ENCODE data around the gene URAD.
"Not testable (repeated sequence)": the region's sequence is repeated elsewhere in the genome, so short reads cannot be mapped to it uniquely, and the experiment has no call there.

URAD gene

DNA sequence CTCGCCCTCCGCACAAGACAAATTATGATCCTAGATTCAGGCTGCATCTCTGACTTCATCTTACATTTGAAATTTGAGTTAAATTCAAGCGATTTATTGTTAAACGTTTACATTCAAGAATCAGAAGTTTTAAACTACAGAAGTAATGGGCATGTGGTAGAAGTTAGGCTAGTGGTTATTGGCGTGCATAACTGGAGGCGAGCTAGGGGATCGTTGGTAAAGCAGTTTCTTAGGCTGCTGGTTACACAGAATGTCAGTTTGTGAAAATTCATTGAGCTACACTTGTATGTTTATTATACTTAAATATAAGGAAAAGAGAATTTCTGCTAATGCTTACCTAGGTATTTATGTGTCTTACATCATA is 18.6 kb downstream of the URAD start:
- FAIRE-seq, result no peak

DNA sequence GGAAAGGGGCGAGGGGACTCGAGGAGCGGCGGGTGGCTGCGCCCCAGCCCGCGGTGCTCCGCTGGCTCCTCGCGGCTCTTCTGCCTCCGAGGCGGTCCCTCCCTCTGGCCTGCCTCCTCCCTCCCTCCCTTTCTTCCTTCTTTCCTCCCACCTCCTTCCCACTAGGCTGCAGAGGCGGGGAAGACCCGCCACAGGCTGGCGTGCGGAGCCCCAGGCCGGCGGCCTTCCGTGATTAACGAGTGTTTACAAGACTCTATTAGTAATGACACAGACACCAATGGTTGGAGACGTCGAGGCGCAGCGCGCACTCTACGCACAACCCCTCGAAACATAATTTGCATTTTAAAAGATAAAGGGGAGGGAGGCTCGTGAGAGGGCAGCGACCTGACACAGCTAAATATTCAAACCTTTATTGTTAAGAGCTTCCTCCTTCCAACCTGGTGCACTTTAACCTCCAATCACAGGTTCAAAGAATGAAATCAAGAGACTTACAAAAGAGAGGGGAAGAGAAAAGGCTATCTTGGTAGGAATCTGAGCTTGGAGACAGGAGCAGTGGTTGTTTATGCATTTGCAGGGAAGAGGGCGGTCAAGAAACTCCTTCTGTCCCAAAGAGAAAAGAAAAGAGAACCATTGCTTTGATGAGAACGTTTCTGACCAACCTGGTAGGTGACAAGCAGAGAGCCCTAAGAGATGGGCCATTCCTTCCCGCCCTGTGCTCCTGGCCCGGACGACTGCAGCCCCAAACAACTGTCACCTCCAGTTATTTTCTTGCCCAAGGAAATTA is 19.2 kb downstream of the URAD start, which contains the start of gene CDX2:
Gene CDX2 (minus strand): TSS at position 234 of the 784 bp plus-strand sequence. CDS start 309 bp downstream, outside the sequence.
- FAIRE-seq, result no peak

- no peak for FAIRE-seq
Observed at GRCh38 chr13:27968316-27969081, 20.0 kb downstream of the URAD start.

DNA sequence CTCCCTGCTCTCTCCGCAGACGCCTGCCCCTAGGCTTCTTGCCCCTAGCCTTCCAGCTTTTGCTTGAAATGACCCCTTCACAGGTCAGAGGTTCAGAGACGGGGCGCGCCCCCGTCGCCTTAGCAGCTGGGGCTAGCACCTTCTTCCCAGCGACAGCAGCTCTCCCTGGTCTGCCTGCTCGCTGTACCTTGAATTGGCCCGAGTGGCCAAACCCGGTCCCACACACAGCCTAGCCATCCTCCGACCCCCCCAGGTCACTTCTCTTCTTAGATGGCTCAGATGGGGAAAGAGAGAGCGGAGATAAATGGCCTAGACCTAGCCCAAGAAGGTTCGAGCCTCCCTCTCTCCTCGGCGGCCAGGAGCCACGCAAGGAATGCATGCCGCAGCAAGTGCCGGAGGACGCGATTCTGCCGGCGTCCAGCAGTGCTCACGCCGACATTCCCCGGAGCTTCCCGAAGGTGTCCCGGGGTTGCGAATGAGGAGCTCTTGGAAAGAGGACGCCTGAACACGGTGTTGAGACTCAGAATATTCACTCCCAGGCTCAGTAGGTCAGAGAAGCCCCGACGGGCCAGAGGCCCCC is 20.7 kb downstream of the URAD start:
- FAIRE-seq, result no peak

DNA sequence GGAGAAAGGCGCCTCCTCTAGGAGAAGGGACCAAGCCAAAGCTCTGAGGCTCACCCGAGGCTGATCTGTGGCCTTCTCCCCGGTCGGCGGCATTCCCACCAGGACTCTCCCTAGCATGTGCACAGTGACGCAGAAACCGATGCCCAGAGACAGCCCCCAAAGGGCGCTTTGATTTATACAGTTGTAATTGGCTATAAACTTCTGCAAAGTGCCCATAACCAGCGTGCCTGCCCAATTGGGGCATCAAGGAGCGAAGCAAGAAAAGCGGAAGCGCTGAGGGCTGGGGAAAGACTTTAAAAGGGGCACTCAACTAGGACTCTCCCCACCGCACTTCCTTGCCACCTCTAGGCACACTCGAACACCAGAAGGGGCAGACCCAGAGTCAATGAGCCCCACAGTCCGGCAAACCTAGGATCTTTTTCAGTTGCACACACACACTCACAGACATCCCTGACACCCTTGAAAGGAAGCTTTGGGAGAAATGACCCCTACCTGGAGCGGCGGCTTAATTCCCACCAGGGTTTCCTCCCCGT is 21.2 kb downstream of the URAD start:
- FAIRE-seq, result no peak

- no peak for FAIRE-seq
Observed at GRCh38 chr13:27966641-27967202, 21.8 kb downstream of the URAD start.

DNA sequence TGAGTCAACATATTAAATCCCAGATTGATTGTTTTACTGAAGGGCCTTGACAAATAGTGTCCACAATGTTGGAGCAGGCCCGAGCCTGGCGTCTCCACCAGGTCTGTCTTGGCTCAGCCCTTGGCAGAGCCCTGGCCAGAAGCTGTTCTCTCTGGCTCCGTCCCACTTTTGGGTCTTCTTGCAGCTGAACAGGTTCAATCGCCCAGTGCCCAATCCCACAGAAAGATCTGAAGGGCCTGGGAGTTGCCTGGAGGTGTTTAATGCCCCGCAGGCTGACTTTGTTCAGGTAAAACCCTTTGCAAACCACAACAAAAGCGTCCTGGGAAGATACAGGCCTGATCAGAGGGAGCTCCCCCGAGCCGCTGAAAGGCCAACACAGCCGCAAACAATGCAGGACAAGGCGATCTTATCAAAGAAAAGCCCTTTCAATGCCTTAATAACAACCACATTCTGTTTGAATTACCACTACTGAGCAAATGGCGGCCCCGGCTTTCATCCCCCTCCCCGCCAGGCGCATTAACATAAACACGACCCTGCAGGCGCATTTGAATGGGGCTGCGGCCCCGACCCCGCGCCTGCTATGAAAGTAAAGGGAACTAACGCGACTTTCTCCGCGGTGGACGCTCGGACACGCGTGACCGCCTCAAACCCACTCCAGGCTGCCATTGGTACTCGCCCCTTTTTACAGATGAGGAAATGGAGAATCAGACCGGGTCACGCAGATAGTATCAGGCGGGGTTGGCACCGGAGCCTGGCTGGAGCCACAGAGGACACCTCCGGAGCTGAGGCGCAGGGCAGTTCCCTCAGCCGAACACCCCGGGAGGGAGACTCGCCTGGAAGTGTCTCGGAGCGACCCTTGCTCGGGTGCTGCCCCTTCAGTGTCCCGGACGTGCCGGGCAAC is 22.5 kb downstream of the URAD start:
- FAIRE-seq, result no peak

DNA sequence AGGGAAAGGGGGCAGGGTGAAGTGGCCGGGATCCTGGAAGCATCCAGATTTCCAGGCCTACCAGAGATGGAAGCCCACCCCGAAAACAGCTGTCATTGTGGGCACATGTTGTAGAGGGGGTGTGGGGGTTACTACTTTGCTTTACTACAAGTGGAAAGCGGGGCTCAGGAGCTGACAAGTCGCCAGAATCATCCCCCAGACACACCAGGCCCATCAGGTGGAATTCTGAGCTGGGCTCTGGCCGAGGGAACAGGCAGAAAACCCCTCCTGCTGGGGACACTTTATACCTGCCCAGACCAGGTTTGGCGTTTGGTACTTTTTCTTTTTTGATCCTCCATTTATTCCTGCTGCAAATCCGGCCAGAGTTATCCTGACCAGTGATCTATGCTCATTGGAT is 23.2 kb downstream of the URAD start:
- FAIRE-seq, result no peak

DNA sequence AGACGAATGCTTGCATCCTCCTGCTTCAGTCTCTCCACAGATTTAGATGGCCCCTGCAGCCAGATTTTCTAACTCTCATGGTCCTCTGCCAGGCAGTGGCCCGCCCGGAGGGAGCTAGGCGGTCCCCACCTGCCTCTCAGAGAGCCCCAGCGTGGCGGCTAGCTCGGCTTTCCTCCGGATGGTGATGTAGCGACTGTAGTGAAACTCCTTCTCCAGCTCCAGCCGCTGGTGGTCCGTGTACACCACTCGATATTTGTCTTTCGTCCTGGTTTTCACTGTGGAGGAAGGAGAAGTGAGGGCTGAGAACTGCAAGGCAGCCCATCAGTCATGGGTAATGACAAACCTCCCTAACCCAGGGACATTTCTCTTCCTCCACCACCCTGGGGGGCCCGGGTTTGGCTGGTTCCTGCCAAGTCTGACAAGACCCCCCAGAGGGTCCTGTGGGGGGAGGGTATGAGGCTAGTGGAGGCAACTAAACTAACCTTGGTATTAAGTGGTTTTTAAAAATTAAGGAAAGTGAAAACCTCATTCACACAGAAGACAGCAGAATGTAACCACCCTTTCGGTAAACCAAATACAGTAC is 23.7 kb downstream of the URAD start:
- no peak for FAIRE-seq

GRCh38 chr13:27964206-27964605 is 24.3 kb downstream of the URAD start:
- FAIRE-seq, result not testable (repeated sequence)

GRCh38 chr13:27963491-27963890 is 25.0 kb downstream of the URAD start:
- no peak for FAIRE-seq

DNA sequence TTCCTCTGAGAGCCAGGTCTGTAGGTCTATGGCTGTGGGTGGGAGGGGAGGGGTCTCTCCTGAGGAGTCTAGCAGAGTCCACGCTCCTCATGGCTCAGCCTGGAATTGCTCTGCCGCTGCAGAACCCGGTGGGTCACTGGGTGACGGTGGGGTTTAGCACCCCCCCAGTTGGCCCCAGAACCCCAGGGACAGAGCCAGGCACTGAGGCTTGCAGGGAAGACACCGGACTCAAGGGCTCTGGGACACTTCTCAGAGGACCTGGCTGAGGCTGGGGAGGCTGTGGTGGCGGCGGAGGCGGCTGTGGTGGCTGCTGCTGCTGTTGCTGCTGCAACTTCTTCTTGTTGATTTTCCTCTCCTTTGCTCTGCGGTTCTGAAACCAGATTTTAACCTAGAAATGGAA is 25.5 kb downstream of the URAD start:
- FAIRE-seq, result no peak

- no peak for FAIRE-seq
Observed at GRCh38 chr13:27962128-27962841, 26.2 kb downstream of the URAD start.

- no peak for FAIRE-seq
Observed at GRCh38 chr13:27961227-27962085, 27.0 kb downstream of the URAD start.

DNA sequence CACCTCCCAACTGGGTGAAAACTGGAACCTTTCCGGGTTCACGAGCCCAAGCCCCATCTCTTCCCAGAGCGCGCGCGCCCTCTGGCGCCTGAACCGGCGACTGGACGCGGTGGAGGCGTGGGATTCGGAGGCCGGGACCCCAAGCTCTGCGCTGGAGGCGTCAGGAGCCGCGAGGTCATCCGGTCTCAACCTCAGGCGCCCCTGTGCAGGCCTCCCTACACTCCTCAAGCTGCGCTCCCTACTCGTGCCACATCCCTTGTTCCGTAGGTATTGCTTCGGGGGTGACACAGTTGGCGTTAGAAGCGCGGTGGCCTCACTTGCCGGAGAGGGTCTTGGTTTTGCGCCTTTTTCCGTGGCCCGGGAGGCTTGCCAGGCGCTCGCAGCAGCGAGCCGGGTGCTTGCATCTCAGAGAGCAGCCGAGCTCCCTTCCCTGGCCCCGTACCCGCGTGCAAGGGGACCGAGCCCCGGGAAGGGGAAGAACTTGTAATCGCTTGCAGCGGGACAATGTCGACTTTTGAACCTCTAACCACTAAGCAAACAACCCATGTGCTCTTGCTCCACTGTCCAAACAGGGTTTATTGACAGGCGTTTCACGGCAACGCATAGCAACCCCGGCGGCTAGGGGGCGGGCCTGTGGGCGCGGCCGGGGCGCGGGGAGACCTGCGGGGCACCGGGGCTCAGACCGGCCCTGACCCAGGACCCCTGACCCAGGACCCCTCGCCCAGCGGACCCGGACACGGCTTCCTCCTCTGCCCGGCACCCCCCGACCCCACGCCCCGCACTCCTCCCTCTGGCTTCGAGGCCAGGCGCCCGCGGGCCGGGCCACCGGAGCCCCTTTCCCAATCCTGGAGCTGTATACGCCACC is 27.9 kb downstream of the URAD start:
- no peak for FAIRE-seq

DNA sequence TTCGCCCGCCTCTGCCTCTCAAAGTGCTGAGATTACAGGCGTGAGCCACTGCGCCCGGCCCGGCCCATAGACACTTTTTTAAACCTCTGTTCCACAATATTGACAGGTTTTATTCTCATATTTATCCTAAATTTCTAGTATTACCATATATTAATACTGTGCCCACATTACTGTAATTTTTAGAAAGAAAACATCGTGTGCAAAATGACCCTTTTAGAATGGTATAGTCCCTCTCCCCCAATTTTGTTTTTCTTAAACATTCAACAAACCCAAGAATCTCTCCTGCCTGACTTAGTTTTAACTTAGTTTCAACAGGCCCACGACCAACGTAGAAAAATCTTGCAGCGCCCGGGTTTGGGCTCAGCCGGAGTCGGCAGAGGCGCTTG is 28.5 kb downstream of the URAD start:
- FAIRE-seq, result no peak

DNA sequence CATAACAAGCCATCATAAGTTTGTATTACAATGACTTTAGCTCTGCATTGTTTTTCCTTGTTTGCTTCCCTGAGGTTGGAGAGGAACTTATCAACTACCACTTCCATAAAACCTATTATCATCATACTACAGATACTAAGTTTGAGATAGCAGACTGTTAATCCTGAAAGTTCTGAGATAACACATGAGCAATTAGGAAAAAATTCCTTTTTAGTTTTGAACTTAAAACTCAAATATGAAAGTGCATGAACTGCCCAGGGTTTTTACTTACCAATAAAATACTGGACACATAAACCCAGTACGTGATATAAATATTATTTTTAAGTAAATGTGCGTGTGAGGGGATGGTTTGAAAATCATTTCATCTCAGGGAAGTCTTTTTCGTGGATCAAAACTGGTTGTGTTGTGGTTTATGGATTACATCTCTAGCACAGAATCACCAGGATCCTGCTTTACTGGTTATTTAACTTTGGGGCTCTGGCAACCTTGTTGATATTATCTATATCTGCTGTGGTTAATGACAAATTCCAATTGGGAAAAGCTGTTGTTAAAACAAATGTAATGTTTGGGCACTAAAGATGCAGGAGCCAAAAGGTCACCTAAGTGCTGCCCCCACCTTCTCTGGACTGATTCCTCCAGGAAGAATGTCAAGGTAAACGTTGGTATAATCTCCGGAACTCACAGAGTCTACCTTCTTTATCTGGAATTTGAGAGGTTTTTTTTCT is 31.8 kb downstream of the URAD start:
- FAIRE-seq, result no peak

DNA sequence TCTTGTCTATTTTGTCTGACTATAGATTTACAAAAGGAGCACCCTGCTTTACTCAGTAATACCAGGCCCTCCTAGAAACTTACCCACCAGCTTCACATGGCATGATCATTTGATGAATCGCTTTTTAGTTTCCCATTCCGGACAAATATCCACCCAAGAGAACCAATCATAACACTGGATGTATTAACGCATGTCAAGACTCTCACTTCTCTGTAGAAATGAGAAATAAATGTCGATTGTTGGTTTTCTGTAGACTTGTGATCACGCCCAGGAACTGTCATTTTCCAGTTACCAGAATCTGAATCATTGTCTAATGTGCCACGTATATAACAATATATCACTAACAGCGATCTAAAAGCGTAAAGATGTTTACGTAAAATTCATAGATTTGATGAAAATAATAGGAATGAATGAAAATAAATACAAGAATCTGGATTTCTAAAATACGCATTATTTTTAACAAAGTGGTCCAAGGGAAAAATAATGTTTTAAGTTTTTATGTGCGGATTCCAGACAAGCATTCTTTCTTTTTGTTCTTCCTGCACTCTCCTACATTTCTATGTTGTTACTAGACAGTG is 33.4 kb downstream of the URAD start:
- no peak for FAIRE-seq
